ENCODE results near the gene P2RX7.

DNA sequence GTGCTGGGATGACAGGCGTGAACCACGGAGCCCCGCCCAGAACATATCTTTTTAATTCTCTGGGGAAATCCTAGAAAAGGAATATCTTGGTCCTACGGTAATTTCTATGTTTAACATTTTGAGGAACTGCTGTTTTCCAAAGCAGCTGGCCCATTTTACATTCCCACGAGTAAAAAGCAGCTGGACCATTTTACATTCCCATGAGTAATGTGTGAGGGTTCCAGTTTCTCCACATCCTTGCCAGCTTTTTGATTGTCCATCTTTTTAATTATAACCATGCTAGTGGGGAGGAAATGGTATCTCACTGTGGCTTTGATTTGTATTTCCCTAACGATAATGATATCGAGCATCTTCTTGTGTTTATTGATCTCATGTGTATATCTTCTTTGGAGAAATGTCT lies 72.8 kb downstream of the P2RX7 start:
- TF ChIP-seq, protein P1, sequence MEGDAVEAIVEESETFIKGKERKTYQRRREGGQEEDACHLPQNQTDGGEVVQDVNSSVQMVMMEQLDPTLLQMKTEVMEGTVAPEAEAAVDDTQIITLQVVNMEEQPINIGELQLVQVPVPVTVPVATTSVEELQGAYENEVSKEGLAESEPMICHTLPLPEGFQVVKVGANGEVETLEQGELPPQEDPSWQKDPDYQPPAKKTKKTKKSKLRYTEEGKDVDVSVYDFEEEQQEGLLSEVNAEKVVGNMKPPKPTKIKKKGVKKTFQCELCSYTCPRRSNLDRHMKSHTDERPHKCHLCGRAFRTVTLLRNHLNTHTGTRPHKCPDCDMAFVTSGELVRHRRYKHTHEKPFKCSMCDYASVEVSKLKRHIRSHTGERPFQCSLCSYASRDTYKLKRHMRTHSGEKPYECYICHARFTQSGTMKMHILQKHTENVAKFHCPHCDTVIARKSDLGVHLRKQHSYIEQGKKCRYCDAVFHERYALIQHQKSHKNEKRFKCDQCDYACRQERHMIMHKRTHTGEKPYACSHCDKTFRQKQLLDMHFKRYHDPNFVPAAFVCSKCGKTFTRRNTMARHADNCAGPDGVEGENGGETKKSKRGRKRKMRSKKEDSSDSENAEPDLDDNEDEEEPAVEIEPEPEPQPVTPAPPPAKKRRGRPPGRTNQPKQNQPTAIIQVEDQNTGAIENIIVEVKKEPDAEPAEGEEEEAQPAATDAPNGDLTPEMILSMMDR (IDR thresholded peaks at IDR 0.05; ENCODE audit: insufficient read depth, low read length): no peak
- no peak for TF ChIP-seq POLR2AphosphoS5 (IDR thresholded peaks at IDR 0.05; ENCODE audit: low read depth)
- no peak for TF ChIP-seq REST (IDR thresholded peaks at IDR 0.05; ENCODE audit: insufficient replicate concordance, low read depth)

Data from HL-60 (cell line).